Activated T-helper 2 cell treated with anti-CD3 and anti-CD28 coated beads, Interferon-gamma antibody, Interleukin-2, Interleukin-4, amounts not matched to agents 10 μg/mL and 5 μg/mL and 100 μg/mL, durations not matched to agents 14 hours and 24 hours and 36 hours (primary cell): ENCODE results near the gene FAM209A. TPM values are rescaled to one million over a fixed set of nuclear protein-coding genes. Genes with fewer than 3 reads are reported as not detected.
"Not testable (repeated sequence)": the region's sequence is repeated elsewhere in the genome, so short reads cannot be mapped to it uniquely, and the experiment has no call there.

Experiments
- DNase-seq: peaks from one replicate; pipeline ENCODE4 v3.0.0; 2021; ENCODE audit warnings: low spot score
- H3K27ac Mint-ChIP-seq: one replicate; pipeline ENCODE4 v1.8.0; 2021; ENCODE audit warnings: mixed read lengths
- H3K27me3 Mint-ChIP-seq: one replicate; pipeline ENCODE4 v1.8.0; 2021; ENCODE audit warnings: low read depth, mixed read lengths
- H3K36me3 Mint-ChIP-seq: one replicate; pipeline ENCODE4 v1.8.0; 2021; ENCODE audit warnings: low read depth, mixed read lengths
- H3K4me1 Mint-ChIP-seq: one replicate; pipeline ENCODE4 v1.8.0; 2021; ENCODE audit warnings: low read depth, mixed read lengths
- H3K4me3 Mint-ChIP-seq: one replicate; pipeline ENCODE4 v1.8.0; 2021; ENCODE audit warnings: low read depth, mild to moderate bottlenecking, moderate library complexity, mixed read lengths
- H3K9me3 Mint-ChIP-seq: one replicate; pipeline ENCODE4 v1.8.0; 2021; ENCODE audit warnings: mixed read lengths
- intact Hi-C: fragments of 100-400 bp; cut with micrococcal nuclease; formaldehyde crosslinking; loops from one replicate; pipeline ENCODE4 v1.15.1; 2023
- total RNA-seq: library from RNA; stranded (reverse); gene quantifications from 2 replicates; pipeline ENCODE4 v1.2.3, GENCODE V29; 2022

FAM209A gene
- total RNA-seq, 1 donor from 2014 or later = 1.7 TPM

DNA sequence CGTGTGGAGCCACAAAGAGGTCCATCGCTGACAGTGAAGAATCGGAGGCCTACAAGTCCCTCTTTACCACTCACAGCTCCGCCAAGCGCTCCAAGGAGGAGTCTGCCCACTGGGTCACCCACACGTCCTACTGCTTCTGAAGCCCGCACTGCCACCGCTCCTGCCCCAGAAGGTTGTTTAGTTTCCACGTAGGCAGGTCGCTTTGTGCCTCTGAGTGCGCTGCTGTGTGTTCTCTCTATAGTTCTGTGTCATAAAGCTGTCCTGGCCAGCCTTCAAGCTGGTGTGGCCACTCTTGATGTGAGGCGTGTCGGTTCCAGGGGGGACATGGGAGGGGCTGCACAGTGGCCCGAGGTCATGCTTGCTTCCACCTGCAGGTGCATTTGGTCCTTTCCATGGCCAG, 6.4 kb upstream of the FAM209A start:
- H3K4me3 Mint-ChIP-seq = no peak overlapping the region
- H3K27ac Mint-ChIP-seq = no peak overlapping the region

DNA sequence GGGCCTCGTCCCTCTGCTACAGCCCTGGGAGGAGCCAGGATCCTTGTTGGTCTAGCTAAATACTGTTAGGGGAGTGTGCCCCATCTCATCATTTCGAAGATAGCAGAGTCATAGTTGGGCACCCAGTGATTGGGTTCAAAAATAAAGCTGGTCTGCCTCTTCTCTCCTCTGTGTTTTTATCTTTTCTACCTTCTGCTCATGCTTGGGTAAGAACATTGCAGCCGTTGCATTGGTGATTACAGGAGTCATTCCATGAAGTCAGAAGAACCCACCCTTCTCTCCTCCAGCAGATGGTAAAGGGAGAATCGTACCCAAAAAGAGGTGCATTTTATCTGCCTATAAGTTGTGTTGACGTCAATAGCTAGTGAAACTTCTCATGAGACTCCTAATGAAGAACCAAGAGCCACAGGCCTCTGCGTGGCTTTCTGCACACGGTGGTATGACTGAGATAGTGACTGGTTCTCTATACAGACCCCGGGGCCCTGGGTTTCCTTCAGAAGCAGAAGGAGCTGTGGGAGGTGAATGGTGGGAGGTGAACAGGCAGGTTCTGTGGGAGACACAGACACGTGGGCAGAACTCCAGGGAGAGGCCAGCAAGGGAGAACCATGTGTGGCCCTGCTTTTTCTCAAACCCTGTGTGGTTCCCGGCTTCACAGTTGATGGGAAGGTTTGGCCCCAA, 5.7 kb upstream of the FAM209A start:
- H3K4me3 Mint-ChIP-seq = no peak overlapping the region
- H3K9me3 Mint-ChIP-seq = peaks cover 22% of the 10 kb centered on the region
- no peaks in the 10 kb centered on the region for H3K27me3 Mint-ChIP-seq
- H3K27ac Mint-ChIP-seq = no peak overlapping the region
- intact Hi-C loops = loop anchor here (5.0 kb wide), 1 partner anchor 117 kb away; no protein-coding TSS in a partner anchor
- H3K4me1 Mint-ChIP-seq = peaks cover 6% of the 10 kb centered on the region
- DNase-seq = no peak
- H3K36me3 Mint-ChIP-seq = peaks cover 76% of the 10 kb centered on the region

More for the DNA sequence above, 6.4 kb upstream of the FAM209A start:
- Mint-ChIP-seq H3K9me3 (peaks cover 22% of the 10 kb centered on the region), H3K4me1 (peaks cover 2% of the 10 kb centered on the region), H3K27me3 (no peaks in the 10 kb centered on the region), H3K36me3 (peaks cover 77% of the 10 kb centered on the region)
- intact Hi-C loops = loop anchor here (5.0 kb wide), 1 partner anchor 116 kb away; no protein-coding TSS in a partner anchor
- no peak for DNase-seq

- DNase-seq = no peak
- Mint-ChIP-seq H3K36me3 (peaks cover 75% of the 10 kb centered on the region), H3K27ac (no peak overlapping the region), H3K4me1 (peaks cover 6% of the 10 kb centered on the region), H3K27me3 (no peaks in the 10 kb centered on the region), H3K4me3 (no peak overlapping the region), H3K9me3 (peaks cover 22% of the 10 kb centered on the region)
- intact Hi-C loops = loop anchor here (5.0 kb wide), 1 partner anchor 117 kb away; no protein-coding TSS in a partner anchor
Observed at GRCh38 chr20:56519551-56519950, 5.0 kb upstream of the FAM209A start.

DNA sequence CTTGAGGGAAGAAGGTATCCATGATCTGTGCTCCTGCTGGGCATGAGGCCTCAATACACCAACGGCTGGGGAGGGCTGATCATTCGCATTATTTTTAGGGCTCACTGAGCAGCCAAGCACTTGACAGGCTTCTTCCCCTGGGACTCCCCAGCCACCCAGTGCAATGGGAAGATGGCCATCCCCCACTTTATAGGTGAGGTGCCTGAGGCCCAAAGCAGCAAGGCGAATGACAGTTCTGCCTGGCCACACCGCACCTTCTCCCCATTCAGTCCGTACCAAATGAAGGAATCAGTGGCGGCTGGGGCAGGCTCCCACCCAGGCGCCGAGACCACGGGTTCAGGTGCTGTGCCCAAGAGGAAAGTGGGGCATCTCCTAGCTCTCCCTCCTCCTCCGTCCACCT, 4.4 kb upstream of the FAM209A start:
- H3K36me3 Mint-ChIP-seq = peaks cover 73% of the 10 kb centered on the region

DNA sequence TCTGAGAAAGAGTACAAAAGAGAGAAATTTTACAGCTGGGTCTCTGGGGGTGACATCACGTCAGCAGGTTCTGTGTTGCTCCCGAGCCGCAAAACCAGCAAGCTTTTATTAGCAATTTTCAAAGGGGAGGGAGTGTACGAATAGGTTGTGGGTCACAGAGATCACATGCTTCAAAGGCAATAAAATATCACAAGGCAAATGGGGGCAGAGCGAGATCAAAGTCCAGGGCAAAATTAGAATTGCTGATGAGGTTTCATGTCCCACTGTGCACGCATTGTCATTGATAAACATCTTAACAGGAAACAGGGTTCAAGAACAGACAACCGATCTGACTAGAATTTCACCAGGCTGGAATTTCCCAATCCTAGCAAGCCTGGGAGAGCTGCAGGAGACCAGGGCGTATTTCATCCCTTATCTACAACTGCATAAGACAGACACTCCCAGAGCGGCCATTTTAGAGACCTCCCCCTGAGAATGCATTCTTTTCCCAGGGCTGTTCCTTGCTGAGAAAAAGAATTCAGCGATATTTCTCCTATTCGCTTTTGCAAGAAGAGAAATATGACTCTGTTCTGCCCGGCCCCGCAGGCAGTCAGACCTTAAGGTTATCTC, 3.7 kb upstream of the FAM209A start:
- DNase-seq, H3K27me3 Mint-ChIP-seq, H3K4me3 Mint-ChIP-seq, intact Hi-C loops, H3K4me1 Mint-ChIP-seq, H3K27ac Mint-ChIP-seq: not testable (repeated sequence)
- peaks cover 66% of the 10 kb centered on the region for H3K36me3 Mint-ChIP-seq
- H3K9me3 Mint-ChIP-seq = peaks cover 22% of the 10 kb centered on the region

More for the DNA sequence above, 4.4 kb upstream of the FAM209A start:
- DNase-seq = no peak
- Mint-ChIP-seq H3K4me1 (peaks cover 6% of the 10 kb centered on the region), H3K9me3 (peaks cover 22% of the 10 kb centered on the region), H3K4me3 (no peak overlapping the region), H3K27me3 (peaks cover 2% of the 10 kb centered on the region), H3K27ac (no peak overlapping the region)
- intact Hi-C loops = no loop called here

- peaks cover 57% of the 10 kb centered on the region for H3K36me3 Mint-ChIP-seq
- no peak overlapping the region for H3K27ac Mint-ChIP-seq
- H3K4me1 Mint-ChIP-seq = peaks cover 6% of the 10 kb centered on the region
- peaks cover 2% of the 10 kb centered on the region for H3K27me3 Mint-ChIP-seq
- intact Hi-C loops = no loop called here
- H3K4me3 Mint-ChIP-seq = no peak overlapping the region
- peaks cover 22% of the 10 kb centered on the region for H3K9me3 Mint-ChIP-seq
- DNase-seq = no peak
Observed at GRCh38 chr20:56522311-56522710, 2.2 kb upstream of the FAM209A start.

DNA sequence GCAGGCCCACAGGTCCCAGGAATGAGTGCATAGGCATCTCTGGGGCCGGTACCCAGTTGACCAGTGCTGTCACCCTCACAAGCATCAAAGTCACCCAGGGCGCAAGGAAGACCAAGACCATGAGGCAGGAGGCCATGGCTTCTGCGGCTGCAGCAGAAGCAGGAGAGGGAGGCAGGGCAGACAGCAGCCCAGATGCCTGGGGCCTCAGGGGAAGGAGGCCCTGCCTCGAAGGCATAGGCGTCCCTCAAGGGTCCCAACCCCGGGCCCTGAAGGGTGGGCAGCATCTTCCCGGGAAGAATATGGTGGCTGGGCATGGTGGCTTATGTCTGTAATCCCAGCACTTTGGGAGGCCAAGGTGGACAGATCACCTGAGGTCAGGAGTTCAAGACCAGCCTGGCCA, 3.0 kb downstream of the FAM209A start:
- DNase-seq = no peak
- intact Hi-C loops = no loop called here
- Mint-ChIP-seq H3K36me3 (peaks cover 6% of the 10 kb centered on the region), H3K27me3 (peaks cover 2% of the 10 kb centered on the region), H3K27ac (no peak overlapping the region), H3K9me3 (no peaks in the 10 kb centered on the region), H3K4me3 (no peak overlapping the region), H3K4me1 (peaks cover 6% of the 10 kb centered on the region)

DNA sequence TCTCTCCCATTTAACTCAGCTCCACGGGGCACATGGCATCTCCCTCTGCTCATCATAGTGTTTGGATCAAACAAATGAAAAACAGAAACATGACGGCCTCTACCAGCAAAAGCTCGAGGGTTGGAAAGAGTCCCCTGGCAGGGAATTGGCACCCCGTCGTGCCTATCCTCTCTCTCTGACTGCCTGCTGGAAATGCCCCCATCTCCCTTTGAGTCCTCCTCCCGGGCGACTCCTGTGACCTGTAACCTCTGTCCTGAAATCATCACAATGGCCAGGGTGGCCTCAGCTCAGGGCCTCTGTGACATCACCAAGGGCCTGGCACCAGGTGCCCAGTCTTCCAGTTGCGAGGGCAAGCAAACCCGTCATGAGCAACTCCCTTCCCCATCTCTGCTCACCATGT, 8.4 kb downstream of the FAM209A start, which contains the start of gene FAM209B:
Gene FAM209B, plus strand, starts transcription at position 301 of the 400 bp plus-strand sequence. Its CDS starts 96 bp downstream, at position 397.
- H3K4me3 Mint-ChIP-seq, H3K27me3 Mint-ChIP-seq, intact Hi-C loops, H3K36me3 Mint-ChIP-seq, H3K9me3 Mint-ChIP-seq, H3K4me1 Mint-ChIP-seq, DNase-seq, H3K27ac Mint-ChIP-seq: not testable (repeated sequence)

GRCh38 chr20:56537997-56538396, 13.5 kb downstream of the FAM209A start:
- H3K9me3 Mint-ChIP-seq = no peaks in the 10 kb centered on the region
- DNase-seq = no peak
- intact Hi-C loops = no loop called here
- no peaks in the 10 kb centered on the region for H3K27me3 Mint-ChIP-seq
- no peaks in the 10 kb centered on the region for H3K4me1 Mint-ChIP-seq
- no peaks in the 10 kb centered on the region for H3K36me3 Mint-ChIP-seq
- no peak overlapping the region for H3K27ac Mint-ChIP-seq
- H3K4me3 Mint-ChIP-seq = no peak overlapping the region

DNA sequence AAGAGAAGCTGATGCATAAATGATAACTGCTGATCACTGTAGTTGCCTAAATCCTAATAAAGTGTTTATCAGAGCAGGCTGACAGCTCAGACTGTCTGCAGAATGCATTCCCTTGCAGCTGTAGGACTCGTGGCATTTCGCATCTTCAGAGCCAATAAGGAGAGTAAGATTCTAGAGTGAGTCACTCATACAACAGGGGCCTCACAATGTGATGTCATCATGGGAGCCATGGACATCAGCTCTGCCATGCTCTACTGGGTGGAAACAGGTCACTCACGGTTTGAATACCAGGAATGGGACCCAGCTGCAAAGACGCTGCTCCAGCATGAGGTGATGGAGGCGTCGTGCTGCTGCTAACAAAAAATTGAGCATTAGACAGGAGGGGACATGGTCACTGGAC, 15.9 kb downstream of the FAM209A start:
- no peaks in the 10 kb centered on the region for H3K9me3 Mint-ChIP-seq
- no peak overlapping the region for H3K27ac Mint-ChIP-seq
- intact Hi-C loops = no loop called here
- H3K36me3 Mint-ChIP-seq = no peaks in the 10 kb centered on the region
- H3K4me3 Mint-ChIP-seq = no peak overlapping the region
- DNase-seq = no peak
- no peaks in the 10 kb centered on the region for H3K4me1 Mint-ChIP-seq
- no peaks in the 10 kb centered on the region for H3K27me3 Mint-ChIP-seq

- no peak overlapping the region for H3K27ac Mint-ChIP-seq
- H3K27me3 Mint-ChIP-seq = no peaks in the 10 kb centered on the region
- H3K9me3 Mint-ChIP-seq = no peaks in the 10 kb centered on the region
- no peaks in the 10 kb centered on the region for H3K4me1 Mint-ChIP-seq
- no peak overlapping the region for H3K4me3 Mint-ChIP-seq
- H3K36me3 Mint-ChIP-seq = no peaks in the 10 kb centered on the region
- no peak for DNase-seq
- intact Hi-C loops = no loop called here
Observed at GRCh38 chr20:56542489-56543030, 18.0 kb downstream of the FAM209A start.

DNA sequence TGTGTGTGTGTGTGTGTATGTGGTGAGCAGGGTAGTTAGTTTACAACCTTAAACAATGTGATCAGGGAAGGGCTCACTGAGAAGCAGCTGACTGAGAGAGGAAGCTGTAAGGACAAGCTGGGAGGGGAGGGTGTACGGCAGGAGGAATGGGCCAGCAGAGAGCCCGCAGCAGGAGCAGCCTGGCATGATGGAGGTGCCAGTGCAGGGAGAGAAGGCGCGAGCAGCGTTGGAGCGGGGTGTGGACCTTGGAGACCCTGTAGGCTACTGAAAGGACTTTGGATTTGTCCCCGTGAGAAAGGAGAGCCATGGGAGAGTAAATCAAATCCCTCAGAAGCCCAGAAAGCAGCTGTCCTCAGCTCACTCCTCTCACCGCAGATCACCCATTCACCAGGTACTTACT, 27.0 kb downstream of the FAM209A start:
- intact Hi-C loops = loop anchor here (5.0 to 10.0 kb wide), 3 partner anchors 76 to 793 kb away; partner anchors contain the start of gene TFAP2C
- Mint-ChIP-seq H3K4me3 (no peak overlapping the region), H3K4me1 (peaks cover 8% of the 10 kb centered on the region), H3K27me3 (peaks cover 3% of the 10 kb centered on the region), H3K36me3 (no peaks in the 10 kb centered on the region), H3K9me3 (no peaks in the 10 kb centered on the region), H3K27ac (no peak overlapping the region)
- DNase-seq = no peak
